Glutamatergic neuron (in vitro differentiated cells): Measurements from ENCODE around the gene TMA7. TPM values are rescaled to one million over a fixed set of nuclear protein-coding genes. Genes with fewer than 3 reads are reported as not detected.

ENCODE experiments used
- DNase-seq: peaks from one replicate; pipeline ENCODE4 v3.0.0; 2022
- H3K27ac Mint-ChIP-seq: one replicate; pipeline ENCODE4 v1.8.0; 2020; ENCODE audit warnings: mild to moderate bottlenecking, mixed read lengths, inconsistent platforms; ENCODE audit not compliant: unreplicated experiment
- H3K27me3 Mint-ChIP-seq: one replicate; pipeline ENCODE4 v1.8.0; 2020; ENCODE audit warnings: mild to moderate bottlenecking, moderate library complexity, mixed read lengths, inconsistent platforms; ENCODE audit not compliant: unreplicated experiment
- H3K36me3 Mint-ChIP-seq: one replicate; pipeline ENCODE4 v1.8.0; 2020; ENCODE audit warnings: mild to moderate bottlenecking, mixed read lengths, inconsistent platforms; ENCODE audit not compliant: unreplicated experiment
- H3K4me1 Mint-ChIP-seq: one replicate; pipeline ENCODE4 v1.8.0; 2020; ENCODE audit warnings: mild to moderate bottlenecking, low read depth, mixed read lengths, inconsistent platforms; ENCODE audit not compliant: unreplicated experiment
- H3K4me3 Mint-ChIP-seq: one replicate; pipeline ENCODE4 v1.8.0; 2020; ENCODE audit warnings: mild to moderate bottlenecking, mixed read lengths, inconsistent platforms; ENCODE audit not compliant: unreplicated experiment
- H3K9me3 Mint-ChIP-seq: one replicate; pipeline ENCODE4 v1.8.0; 2020; ENCODE audit warnings: mild to moderate bottlenecking, moderate library complexity, mixed read lengths, inconsistent platforms; ENCODE audit not compliant: unreplicated experiment
- total RNA-seq: library from RNA; stranded (reverse); fragmentation: NEBNext Ultra II Directional; extraction: Animal tissue kit (Norgen Biotek cat#: 25700); gene quantifications from one replicate; pipeline ENCODE4 v1.2.1, GENCODE V29; 2021; ENCODE audit not compliant: unreplicated experiment
- TF ChIP-seq, protein P1 (sequence below): fragments of 200-600 bp; sonication (generic); IDR thresholded peaks from one replicate; pipeline ENCODE4 v1.5.0; 2021; ENCODE audit not compliant: partially characterized antibody, unreplicated experiment

Gene TMA7
- total RNA-seq, 1 donor from 2014 or later = 154 TPM

DNA sequence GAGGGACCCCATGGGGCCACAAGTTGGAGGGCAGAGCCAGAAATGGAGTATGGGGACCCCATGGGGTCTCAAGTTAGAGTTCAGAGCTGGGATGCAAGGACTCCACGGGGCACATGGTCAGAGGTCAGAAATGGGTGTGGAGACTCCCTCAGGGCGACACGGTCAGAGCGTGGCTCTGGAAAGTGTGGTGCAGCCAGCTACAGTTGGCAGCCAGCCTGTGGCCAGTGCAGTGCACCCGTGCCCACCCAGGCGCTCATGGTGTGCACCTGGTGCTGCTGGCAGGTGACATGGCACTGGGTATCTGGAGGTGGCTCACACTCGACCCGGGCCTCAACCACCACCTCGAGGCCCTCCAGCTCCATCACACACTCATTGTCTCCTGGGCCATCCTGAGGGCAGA lies 21.4 kb upstream of the TMA7 start:
- TF ChIP-seq, protein P1, sequence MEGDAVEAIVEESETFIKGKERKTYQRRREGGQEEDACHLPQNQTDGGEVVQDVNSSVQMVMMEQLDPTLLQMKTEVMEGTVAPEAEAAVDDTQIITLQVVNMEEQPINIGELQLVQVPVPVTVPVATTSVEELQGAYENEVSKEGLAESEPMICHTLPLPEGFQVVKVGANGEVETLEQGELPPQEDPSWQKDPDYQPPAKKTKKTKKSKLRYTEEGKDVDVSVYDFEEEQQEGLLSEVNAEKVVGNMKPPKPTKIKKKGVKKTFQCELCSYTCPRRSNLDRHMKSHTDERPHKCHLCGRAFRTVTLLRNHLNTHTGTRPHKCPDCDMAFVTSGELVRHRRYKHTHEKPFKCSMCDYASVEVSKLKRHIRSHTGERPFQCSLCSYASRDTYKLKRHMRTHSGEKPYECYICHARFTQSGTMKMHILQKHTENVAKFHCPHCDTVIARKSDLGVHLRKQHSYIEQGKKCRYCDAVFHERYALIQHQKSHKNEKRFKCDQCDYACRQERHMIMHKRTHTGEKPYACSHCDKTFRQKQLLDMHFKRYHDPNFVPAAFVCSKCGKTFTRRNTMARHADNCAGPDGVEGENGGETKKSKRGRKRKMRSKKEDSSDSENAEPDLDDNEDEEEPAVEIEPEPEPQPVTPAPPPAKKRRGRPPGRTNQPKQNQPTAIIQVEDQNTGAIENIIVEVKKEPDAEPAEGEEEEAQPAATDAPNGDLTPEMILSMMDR = no peak
- Mint-ChIP-seq H3K27ac (no peak overlapping the region), H3K36me3 (no peaks in the 10 kb centered on the region)

DNA sequence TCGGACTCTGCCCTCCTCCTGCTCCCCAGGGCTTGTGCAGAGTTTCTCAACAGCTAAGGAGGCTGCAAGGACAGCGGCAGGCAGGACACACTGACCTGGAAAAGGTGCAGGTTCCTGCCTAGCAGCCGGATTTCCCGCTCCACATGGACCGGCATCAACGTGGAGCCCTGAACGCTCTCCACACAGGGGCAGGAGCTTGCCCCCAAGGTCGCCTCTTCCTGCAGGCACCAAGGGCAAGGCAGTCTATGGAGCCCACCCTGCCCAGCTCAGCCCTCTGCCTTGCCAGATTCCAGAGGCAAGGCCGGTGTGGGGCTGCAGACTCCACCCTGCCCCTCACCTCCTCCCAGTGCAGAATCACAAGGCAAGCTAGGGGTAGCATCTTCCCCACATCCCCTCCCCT lies 20.9 kb upstream of the TMA7 start:
- Mint-ChIP-seq H3K27ac (no peak overlapping the region), H3K4me1 (peaks cover 3% of the 10 kb centered on the region), H3K36me3 (no peaks in the 10 kb centered on the region), H3K9me3 (no peaks in the 10 kb centered on the region), H3K4me3 (no peak overlapping the region), H3K27me3 (peaks cover 4% of the 10 kb centered on the region)
- no peak for DNase-seq
- TF ChIP-seq, protein P1 = no peak

More for the DNA sequence above, 21.4 kb upstream of the TMA7 start:
- Mint-ChIP-seq H3K27me3 (peaks cover 5% of the 10 kb centered on the region), H3K4me1 (peaks cover 3% of the 10 kb centered on the region), H3K4me3 (no peak overlapping the region), H3K9me3 (no peaks in the 10 kb centered on the region)
- no peak for DNase-seq

DNA sequence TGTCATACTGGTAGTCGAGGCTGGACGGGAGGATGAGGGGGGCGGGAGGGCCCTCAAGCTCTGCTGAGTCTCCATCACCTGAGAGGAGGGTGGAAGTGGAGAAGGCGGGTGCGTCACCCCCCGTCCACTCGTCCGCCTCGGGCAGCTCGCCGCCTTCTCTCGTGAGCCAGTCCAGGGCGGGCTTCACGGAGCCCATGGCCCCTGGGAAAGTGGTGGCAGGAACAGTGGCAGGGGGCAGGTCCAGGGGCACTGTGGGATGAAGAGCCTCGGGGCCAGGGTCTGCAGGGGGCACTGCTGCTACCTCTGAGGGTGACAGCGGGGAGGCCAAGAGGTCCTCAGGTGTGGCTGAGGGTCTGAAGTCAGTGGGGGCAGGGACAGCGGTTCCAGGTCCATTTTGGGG lies 20.5 kb upstream of the TMA7 start:
- H3K27me3 Mint-ChIP-seq = peaks cover 2% of the 10 kb centered on the region
- H3K4me1 Mint-ChIP-seq = peaks cover 3% of the 10 kb centered on the region
- no peak for DNase-seq
- no peaks in the 10 kb centered on the region for H3K36me3 Mint-ChIP-seq
- no peak overlapping the region for H3K27ac Mint-ChIP-seq
- TF ChIP-seq, protein P1 = no peak
- no peaks in the 10 kb centered on the region for H3K9me3 Mint-ChIP-seq
- no peak overlapping the region for H3K4me3 Mint-ChIP-seq

DNA sequence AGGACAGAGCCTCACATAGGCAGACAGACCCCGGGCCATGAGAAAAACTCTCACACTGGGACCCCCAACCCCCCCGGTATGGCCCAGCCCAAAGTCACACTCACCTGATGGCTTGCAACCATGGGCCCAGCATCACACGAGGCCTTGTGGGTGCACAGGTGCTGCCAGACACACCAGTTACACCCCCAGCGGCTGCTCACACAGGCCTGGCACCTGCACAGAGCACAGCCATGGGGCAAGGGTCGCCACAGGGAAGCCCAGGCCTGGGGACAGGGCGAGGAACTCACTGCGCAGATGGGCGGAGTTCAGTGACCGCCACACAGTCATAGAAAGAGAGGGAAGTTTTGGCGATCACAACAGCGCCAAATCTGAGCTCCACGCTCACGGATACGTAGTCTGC lies 19.5 kb upstream of the TMA7 start:
- TF ChIP-seq, protein P1 = no peak
- Mint-ChIP-seq H3K4me1 (peaks cover 4% of the 10 kb centered on the region), H3K27ac (no peak overlapping the region), H3K36me3 (no peaks in the 10 kb centered on the region), H3K27me3 (peaks cover 2% of the 10 kb centered on the region), H3K4me3 (no peak overlapping the region), H3K9me3 (no peaks in the 10 kb centered on the region)
- no peak for DNase-seq

DNA sequence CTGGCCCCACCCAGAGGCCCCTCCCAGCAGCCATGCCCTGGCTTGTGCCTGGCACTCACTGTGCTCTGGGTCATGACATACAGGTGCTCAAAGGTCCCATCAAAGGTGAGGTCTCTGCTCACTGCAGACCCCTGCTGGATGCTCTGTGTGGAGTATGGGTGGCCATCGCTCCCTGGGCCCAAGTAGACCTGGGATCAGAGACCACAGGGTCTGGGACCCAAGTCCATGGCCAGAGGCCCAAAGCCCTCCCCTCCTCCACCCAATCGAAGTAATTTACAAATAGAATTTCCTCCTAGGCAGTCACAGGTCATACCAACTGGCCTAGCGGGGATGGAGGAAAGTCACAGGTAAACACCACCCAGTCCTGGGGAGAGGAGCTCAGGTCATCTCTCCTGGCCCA lies 17.8 kb upstream of the TMA7 start:
- peaks cover 12% of the 10 kb centered on the region for H3K4me1 Mint-ChIP-seq
- no peaks in the 10 kb centered on the region for H3K36me3 Mint-ChIP-seq
- peaks cover 2% of the 10 kb centered on the region for H3K27me3 Mint-ChIP-seq
- peaks cover 3% of the 10 kb centered on the region for H3K9me3 Mint-ChIP-seq
- H3K4me3 Mint-ChIP-seq = no peak overlapping the region
- TF ChIP-seq, protein P1 = no peak
- no peak overlapping the region for H3K27ac Mint-ChIP-seq
- no peak for DNase-seq
